ENCODE results near the gene ADD1. TPM values are rescaled to one million over a fixed set of nuclear protein-coding genes. Genes with fewer than 3 reads are reported as not detected.

ADD1 gene
- total RNA-seq, 2 donors from 2014 or later = 216 to 239 TPM

- Mint-ChIP-seq H3K27ac (peak overlapping the region in 1 of 2 donors; percentile 74), H3K9me3 (no peaks in the 10 kb centered on the region), H3K36me3 (peaks cover 6 to 27% of the 10 kb centered on the region in 2 donors)
- DNase-seq (ENCODE audit: low spot score in 2 of 2) (no peak), ATAC-seq (peak in 1 of 2 donors; percentile 64)
These were observed 15.9 kb downstream of the ADD1 start for GRCh38 chr4:2859514-2859913.

DNA sequence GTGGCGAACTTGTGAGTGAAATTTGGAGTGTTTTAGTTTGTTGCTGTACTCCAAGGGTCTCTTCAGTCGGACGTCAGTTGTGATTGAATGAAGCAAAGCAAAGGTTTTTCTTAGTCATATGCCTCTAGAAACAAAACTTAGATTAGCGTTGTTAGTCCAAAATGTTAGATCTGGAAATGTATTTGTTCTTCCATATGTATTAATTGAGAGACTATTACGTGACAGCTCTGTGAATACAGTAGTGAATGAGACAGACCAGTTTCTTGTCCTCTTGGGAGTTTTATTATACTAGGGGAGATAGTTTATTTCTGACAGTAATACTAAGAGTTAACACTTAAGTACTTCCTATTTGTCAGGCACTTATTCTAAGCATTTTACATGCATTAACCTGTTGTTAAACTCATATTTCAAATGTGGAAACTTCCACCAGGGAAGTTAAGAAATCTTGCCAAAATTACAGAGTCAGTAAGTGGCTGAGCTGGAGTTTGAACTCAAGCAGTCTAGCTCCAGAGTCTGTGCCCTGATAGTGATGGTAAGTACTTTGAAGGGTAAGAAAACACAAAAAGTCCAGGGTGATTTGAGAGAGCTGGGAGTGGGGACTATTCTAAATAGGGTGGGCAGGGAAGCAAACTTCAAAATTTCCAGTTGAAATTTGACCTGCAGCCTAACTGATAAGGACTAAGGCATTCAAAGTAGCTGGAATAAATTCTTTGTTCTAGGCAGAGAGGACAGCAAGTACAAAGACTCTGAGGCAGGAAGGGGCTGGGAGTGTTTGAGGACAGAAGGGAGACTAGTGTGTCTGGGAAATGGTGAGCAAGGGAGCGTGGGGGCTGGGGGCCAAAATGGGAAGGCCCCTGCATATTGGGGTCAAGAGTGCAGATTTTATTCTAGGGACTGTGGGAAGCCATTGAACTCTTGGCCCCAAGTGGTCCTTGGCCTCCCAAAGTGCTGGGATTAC is 17.0 kb downstream of the ADD1 start:
- DNase-seq (ENCODE audit: low spot score in 2 of 2) (no peak), ATAC-seq (no peak)
- Mint-ChIP-seq H3K36me3 (peaks cover 0 to 22% of the 10 kb centered on the region in 2 donors), H3K27ac (peak overlapping the region in 1 of 2 donors; percentile 74), H3K9me3 (no peaks in the 10 kb centered on the region)

GRCh38 chr4:2861631-2862436 is 18.2 kb downstream of the ADD1 start:
- ATAC-seq (no peak), DNase-seq (ENCODE audit: low spot score in 2 of 2) (no peak)
- Mint-ChIP-seq H3K36me3 (peaks cover 0 to 14% of the 10 kb centered on the region in 2 donors), H3K27ac (peak overlapping the region in 1 of 2 donors; percentile 57), H3K9me3 (no peaks in the 10 kb centered on the region)

DNA sequence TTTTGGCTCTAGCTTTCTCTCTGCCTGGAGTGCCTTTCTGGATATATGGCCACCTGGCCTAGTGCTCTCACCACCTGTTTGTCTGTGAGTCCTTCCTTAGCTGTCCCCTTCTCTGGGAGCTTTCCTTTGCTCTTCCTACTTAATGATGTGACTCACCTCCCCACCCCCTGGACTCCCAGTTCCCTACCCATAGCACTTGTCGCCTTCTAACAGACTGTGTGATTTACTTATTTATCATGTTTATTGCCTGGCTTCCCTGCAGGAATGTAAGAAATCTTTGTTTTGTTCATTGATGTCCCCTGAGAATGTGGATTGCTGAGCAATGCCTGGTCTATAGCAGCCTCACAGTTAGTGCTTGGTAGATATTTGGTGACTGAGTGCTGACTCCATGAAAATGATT is 18.9 kb downstream of the ADD1 start:
- Mint-ChIP-seq H3K27ac (peak overlapping the region in 1 of 2 donors; percentile 57), H3K36me3 (peaks cover 0 to 14% of the 10 kb centered on the region in 2 donors), H3K9me3 (no peaks in the 10 kb centered on the region)
- ATAC-seq (no peak), DNase-seq (ENCODE audit: low spot score in 2 of 2) (no peak)

GRCh38 chr4:2863649-2864048 is 20.0 kb downstream of the ADD1 start:
- no peak for DNase-seq (ENCODE audit: low spot score in 2 of 2)
- peaks cover 0 to 14% of the 10 kb centered on the region in 2 donors for H3K36me3 Mint-ChIP-seq
- H3K9me3 Mint-ChIP-seq = no peaks in the 10 kb centered on the region
- ATAC-seq = peak in 1 of 2 donors; percentile 18
- no peak overlapping the region for H3K27ac Mint-ChIP-seq

DNA sequence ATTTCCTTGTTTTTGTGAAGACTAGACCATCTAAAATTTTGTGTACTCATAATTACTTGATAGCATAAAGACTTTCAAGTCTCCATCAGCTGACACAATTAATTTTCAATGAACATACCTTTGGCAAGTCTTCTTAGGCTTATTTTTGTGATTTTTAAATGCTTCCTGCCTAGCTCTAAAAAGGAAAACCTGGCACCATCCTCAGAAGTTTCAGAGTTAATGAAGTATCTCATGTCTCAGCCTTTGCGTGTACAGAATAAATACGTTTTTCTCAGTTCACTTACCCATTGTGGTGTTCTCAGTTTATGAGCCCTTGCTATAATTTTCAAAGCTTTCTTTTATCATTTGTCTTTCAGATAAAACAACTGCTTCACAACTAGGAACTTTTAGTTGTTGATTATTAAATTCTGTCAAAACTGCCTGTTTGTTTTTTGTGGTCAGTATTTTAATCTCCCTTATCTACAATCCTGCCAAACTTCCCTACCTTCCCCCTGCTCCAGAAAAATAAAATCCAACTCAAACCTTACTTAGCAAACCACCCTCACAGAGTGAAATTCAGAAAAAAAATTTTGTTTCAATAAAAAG is 21.6 kb downstream of the ADD1 start:
- Mint-ChIP-seq H3K9me3 (no peaks in the 10 kb centered on the region), H3K36me3 (peaks cover 0 to 8% of the 10 kb centered on the region in 2 donors), H3K27ac (peak overlapping the region in 1 of 2 donors; percentile 1)
- DNase-seq (ENCODE audit: low spot score in 2 of 2) (no peak), ATAC-seq (no peak)

DNA sequence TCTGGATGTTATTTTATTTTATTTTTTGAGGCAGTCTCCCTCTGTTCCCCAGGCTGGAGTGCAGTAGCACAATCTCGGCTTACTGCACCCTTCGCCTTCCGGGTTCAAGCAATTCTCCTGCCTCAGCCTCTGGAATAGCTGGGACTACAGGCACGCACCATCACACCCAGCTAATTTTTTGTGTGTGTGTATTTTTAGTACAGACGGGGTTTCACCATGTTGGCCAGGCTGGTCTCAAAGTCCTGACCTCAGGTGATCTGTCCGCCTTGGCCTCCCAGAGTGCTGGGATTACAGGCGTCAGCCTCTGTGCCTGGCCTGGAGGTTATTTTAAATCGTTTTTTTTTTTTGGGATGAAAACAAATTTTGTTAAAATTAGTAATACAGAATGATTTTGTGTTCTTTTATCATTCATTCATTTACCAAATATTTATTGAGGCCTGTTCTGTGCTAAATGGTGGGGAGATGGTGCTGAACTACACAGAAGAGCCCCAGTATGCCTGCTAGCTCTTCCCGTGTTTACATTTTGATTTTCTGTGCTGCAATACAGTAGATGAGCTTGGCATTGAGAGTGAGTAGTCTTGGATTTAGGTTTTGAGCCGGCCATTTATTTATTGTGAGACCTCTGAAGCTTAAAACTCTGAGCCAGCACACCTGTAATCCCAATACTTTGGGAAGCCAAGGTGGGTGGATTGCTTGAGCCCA is 22.7 kb downstream of the ADD1 start:
- ATAC-seq (no peak), DNase-seq (ENCODE audit: low spot score in 2 of 2) (no peak)
- Mint-ChIP-seq H3K36me3 (no peaks in the 10 kb centered on the region), H3K27ac (no peak overlapping the region), H3K9me3 (no peaks in the 10 kb centered on the region)

GRCh38 chr4:2866891-2867290 is 23.2 kb downstream of the ADD1 start:
- H3K9me3 Mint-ChIP-seq = no peaks in the 10 kb centered on the region
- DNase-seq (ENCODE audit: low spot score in 2 of 2) (no peak), ATAC-seq (peak in 1 of 2 donors; percentile 55)
- peak overlapping the region in 1 of 2 donors; percentile 28 for H3K27ac Mint-ChIP-seq
- H3K36me3 Mint-ChIP-seq = no peaks in the 10 kb centered on the region

GRCh38 chr4:2867758-2868491 is 24.3 kb downstream of the ADD1 start:
- no peaks in the 10 kb centered on the region for H3K36me3 Mint-ChIP-seq
- DNase-seq (ENCODE audit: low spot score in 2 of 2) (no peak), ATAC-seq (no peak)
- H3K27ac Mint-ChIP-seq = peak overlapping the region in 1 of 2 donors; percentile 28
- H3K9me3 Mint-ChIP-seq = no peaks in the 10 kb centered on the region

- DNase-seq (ENCODE audit: low spot score in 2 of 2) (no peak), ATAC-seq (no peak)
- Mint-ChIP-seq H3K27ac (no peak overlapping the region), H3K9me3 (no peaks in the 10 kb centered on the region), H3K36me3 (no peaks in the 10 kb centered on the region)
These were observed 25.3 kb downstream of the ADD1 start for GRCh38 chr4:2868877-2869487.

- Mint-ChIP-seq H3K27ac (no peak overlapping the region), H3K9me3 (no peaks in the 10 kb centered on the region), H3K36me3 (no peaks in the 10 kb centered on the region)
- no peak for ATAC-seq
- no peak for DNase-seq (ENCODE audit: low spot score in 2 of 2)
These were observed 26.0 kb downstream of the ADD1 start for GRCh38 chr4:2869659-2870058.

GRCh38 chr4:2870082-2870481 is 26.4 kb downstream of the ADD1 start:
- ATAC-seq (no peak), DNase-seq (ENCODE audit: low spot score in 2 of 2) (no peak)
- no peaks in the 10 kb centered on the region for H3K36me3 Mint-ChIP-seq
- no peaks in the 10 kb centered on the region for H3K9me3 Mint-ChIP-seq
- no peak overlapping the region for H3K27ac Mint-ChIP-seq

- no peaks in the 10 kb centered on the region for H3K36me3 Mint-ChIP-seq
- ATAC-seq = no peak
- peak overlapping the region in 1 of 2 donors; percentile 72 for H3K27ac Mint-ChIP-seq
These were observed 27.8 kb downstream of the ADD1 start for GRCh38 chr4:2871466-2871865.

GRCh38 chr4:2871911-2872310 is 28.3 kb downstream of the ADD1 start:
- DNase-seq (ENCODE audit: low spot score in 2 of 2) (no peak), ATAC-seq (no peak)
- peak overlapping the region in 1 of 2 donors; percentile 72 for H3K27ac Mint-ChIP-seq
- H3K36me3 Mint-ChIP-seq = no peaks in the 10 kb centered on the region
- H3K9me3 Mint-ChIP-seq = no peaks in the 10 kb centered on the region

More at GRCh38 chr4:2871466-2871865, 27.8 kb downstream of the ADD1 start:
- DNase-seq (ENCODE audit: low spot score in 2 of 2) = no peak
- H3K9me3 Mint-ChIP-seq = no peaks in the 10 kb centered on the region

DNA sequence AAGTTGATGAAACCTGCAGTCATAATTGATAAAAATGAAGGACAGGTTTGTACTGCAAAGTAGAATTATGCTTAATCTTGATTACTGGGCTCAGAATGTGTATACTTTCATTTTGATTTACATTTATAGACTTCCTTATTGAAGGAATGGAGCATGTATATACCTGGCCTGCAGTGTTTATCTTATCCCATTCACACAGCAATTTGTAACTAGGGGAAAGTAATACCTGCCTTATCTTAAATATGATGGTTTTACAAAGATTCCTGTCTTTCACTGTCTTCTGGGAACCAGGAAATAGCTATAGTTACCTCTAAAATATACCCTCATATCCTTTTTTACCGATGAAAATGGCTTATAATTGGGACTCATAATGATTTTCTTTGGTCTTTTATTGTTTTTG is 29.7 kb downstream of the ADD1 start:
- Mint-ChIP-seq H3K9me3 (no peaks in the 10 kb centered on the region), H3K36me3 (no peaks in the 10 kb centered on the region), H3K27ac (peak overlapping the region in 1 of 2 donors; percentile 60)
- ATAC-seq (no peak), DNase-seq (ENCODE audit: low spot score in 2 of 2) (no peak)
